ENCODE measurements around the gene ABHD8.

The ABHD8 gene

GRCh38 chr19:17332677-17333581, 29.7 kb upstream of the ABHD8 start:
- peak; percentile 42 to 49 for DNase-seq

- no peak for DNase-seq
Measured at GRCh38 chr19:17332360-17332676, 29.1 kb upstream of the ABHD8 start.

DNA sequence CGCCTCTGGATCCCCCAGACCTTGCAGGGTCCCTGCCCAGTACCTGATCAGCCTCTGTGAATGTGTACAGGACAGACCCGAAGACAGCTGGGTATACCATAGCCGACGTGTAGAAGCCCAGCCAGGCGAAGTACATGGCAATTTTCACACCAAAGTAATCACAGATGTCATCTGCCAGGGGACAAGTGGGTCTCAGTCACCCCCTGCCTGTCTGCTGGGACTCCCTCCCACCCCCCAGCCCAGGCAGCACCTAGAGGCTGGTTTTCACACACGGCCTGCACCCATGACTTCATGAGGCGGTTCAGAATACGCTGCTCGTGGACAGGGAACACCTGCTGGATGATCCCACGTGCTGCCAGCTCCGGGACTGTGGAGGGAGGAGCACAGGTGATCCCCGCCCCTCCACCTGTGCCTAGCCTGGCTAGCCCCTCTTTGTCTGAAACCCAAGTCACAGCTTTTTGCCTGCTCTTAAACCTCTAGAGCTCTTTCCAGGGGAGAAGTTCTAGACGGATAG, 27.9 kb upstream of the ABHD8 start:
- DNase-seq, result peak in 1 of 2 experiments; percentile 43

GRCh38 chr19:17330262-17331044, 27.2 kb upstream of the ABHD8 start:
- DNase-seq, result no peak

GRCh38 chr19:17329366-17330261, 26.4 kb upstream of the ABHD8 start:
- no peak for DNase-seq

- DNase-seq, result peak in 1 of 2 experiments; percentile 46
Measured at GRCh38 chr19:17328517-17329365, 25.5 kb upstream of the ABHD8 start.

DNA sequence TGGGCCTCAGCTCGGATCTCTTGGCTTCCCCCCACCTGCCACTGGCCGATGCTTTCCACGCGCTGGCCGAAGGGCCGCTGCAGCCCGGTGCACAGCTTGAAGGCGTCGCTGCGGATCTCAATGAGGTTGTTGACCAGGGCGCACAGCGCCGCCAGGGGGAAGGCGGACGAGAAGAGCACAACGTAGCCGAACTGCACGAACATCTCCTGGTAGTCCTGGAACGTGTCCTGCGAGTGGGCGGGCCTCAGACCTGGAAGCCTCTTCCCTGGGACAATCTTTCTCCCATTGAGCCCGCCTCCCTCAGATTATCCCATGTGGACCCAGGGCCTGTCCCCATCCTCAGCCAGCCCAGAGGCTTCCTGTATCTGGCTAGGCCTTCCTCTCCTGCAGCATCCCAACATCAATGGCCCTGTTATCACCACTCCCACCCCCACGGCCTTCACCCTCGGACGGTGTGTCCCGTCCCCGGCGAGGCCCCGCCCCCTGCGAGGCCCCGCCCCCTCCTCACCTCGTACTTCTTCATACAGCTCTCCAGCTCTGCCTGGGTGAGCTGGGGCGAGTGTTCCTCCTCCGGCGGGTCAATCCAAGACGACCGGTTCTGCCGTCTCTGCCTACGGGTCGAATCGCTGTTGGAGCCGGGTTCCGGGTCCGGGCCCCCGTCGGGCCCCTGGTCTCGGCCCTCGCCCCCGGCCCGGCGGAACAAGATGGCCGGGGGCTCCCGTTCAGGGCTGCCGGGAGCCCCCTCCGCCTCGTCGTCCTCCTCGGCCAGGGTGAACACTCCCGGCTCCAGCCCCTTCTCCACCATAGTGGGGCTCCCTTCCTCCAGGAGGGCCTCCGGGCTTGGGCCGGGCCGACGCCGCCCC, 24.7 kb upstream of the ABHD8 start:
- peak; percentile 57 to 85 for DNase-seq

DNA sequence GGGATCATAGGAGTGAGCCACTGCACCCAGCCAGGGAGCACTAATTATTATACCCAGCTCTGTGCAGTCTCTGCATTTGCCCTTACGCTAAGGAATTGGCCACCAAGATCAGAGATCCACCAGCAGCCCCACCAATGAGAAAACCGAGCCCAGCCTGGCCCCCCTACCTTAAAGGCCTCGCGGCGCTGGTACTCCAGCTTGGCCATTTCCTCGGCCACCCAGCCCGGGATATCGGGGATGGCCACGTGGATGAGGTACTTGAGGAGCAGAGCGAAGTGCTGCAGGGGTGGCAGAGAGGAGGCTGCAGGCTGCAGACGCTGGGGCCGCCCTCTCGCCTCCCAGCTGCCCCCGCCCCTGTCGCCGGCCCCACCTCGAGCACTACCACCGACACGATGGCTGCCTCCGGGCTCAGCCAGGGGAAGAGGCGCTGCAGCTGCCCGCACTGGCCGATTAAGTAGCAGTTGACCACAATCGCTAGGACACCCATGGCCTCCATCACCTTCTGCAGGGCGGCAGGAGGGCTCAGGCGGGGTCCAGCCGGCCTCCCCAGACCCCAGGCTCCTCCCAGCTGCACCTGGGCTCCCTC, 23.9 kb upstream of the ABHD8 start:
- DNase-seq, result no peak

GRCh38 chr19:17326595-17326966, 23.4 kb upstream of the ABHD8 start:
- no peak for DNase-seq

GRCh38 chr19:17325881-17326594, 22.8 kb upstream of the ABHD8 start:
- DNase-seq, result no peak

DNA sequence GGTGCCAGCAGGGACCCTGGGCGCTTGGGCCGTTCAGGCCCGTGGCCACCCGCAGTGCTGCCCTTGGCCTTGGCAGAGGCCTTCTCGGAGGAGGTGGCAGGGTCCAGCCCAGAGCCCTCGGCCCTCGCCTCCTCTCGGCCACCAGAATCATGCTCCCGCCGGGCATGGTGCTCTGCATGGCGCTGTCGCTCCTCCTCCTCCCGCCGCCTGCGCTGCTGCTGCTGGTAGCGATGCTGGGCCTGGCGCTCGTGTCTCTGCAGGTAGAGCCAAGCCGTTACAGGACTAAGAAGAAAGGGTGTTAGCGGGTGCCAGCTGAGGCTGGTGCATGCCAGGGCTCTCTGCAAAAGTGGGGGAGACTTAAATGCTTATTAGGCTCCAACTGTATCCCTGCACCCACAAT, 21.9 kb upstream of the ABHD8 start:
- DNase-seq, result no peak

GRCh38 chr19:17324357-17325114, 21.3 kb upstream of the ABHD8 start:
- DNase-seq, result no peak

DNA sequence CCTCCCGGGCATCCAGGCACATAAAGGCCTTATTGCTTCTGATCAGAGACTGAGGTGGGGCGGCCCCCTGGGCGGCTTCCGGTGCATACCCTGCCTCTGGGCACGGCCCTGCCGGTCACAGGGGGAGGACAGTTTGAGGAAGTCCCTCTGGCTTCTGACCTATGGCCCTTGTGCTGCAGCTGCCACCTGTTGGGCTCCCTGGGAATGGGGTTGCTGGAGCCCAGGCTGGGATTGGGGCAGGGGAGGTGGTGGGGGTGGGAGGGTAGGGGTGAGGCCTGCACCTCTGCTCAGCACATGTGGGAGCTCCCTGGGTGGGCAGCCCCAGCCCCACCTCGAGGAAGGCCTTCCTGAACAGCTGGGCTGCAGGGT, 20.7 kb upstream of the ABHD8 start:
- no peak for DNase-seq

DNA sequence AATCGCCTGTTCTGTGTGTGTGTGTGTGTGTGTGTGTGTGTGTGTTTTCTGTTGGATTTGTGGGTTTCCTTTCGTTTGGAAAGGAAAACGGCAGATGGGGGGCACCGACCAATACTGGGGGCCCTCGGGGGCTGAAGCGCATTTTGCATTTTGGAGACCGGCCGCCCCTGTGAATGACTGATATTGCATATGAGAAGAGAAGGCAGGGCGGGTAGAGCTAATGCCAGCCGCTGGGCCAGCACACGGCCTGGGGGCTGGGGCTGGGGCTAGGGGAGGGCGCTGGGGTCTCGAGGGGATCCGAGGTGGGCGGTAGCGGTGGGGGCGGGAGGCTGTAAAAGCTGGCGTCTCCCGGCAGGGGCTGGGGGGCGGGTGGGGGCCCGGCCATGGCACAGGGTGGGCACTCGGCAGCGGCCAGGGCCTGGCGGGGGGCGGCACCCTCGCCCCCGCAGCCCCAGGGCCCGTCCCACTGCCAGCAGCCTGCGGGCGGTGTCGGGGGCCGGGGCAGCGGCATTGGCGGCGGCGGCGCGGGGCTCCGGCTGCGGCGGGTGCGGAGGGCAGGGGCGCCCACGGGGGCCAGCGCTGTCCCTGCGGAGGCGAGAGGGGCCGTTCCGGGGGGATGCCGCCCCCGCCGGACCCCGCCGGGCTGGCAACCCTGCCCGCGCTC, 20.2 kb upstream of the ABHD8 start:
- DNase-seq, result no peak

DNA sequence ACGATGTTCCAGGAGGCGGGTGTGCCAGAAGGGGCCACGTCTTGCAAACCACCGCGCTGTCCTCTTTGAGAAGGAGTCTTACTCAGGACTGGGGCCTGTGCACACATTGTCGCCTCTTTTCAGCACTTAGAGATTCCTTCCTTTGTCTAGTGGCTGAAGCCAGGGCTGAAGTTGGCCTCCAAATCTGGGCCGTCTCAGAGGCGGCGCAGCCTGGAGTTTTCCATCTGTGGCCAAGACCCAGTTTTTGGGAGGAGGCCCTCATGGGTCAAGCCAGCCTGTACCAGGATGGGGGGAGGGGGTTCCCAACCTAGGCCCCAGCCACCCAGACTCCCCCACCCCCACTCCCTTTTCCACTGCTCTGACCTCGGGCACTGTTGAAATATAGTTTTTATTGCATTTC, 19.6 kb upstream of the ABHD8 start:
- DNase-seq, result no peak

DNA sequence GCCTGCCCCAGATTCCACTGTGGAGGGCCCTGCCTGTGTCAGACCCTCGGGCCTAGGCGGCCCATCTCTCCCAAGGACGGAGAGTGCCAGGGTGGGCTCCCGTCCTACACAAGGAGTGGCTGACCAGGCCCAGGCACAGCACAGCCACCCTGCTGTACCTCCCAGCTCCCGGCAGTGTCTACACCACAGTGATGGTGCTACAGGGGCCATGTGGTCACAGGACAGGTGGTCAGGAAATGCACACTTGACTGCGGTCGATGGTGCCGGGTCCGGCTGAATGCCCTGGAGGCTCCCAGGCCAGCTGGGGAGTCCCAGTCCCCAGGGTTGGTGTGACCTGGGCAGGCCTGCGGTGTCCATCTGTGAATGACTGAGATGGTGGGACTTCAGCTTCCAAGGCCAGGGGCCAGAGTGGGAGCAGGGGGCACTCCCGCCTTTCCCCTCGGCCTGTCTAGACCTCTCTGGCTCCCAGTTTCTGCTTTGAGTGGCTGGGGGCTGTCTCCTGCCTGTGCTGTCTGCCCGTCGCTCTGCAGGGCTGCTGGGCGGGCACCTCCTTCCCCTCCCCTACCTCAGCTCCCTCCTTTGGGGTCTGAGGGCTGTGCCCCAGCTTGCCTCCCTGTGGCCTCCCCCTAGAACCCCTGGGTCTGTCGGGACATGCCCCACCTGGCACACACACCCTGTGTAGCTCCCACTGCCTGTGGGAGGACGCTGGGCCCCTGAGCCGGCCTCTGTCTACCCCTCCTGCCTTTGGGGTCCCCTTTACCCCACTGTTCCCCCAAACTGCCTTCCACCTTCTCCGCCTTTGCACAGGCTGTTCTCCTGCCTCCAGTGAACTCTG, 18.6 kb upstream of the ABHD8 start:
- DNase-seq, result no peak

- DNase-seq, result no peak
Measured at GRCh38 chr19:17320435-17320834, 17.2 kb upstream of the ABHD8 start.
